A673 (cell line): Measurements from ENCODE around the gene TRIP13.

Source experiments
- CTCF ChIP-seq: fragments of 300-800, 200-600 bp; sonication (generic); conservative IDR thresholded peaks from 2 replicates; pipeline ENCODE4 v1.5.1; 2017; ENCODE audit warnings: low read depth, mild to moderate bottlenecking, antibody characterized with exemption, low read length, moderate library complexity, mixed read lengths
- EZH2 ChIP-seq: fragments of 200-600 bp; sonication (generic); IDR thresholded peaks from 2 replicates; pipeline ENCODE4 v1.6.1; 2017; ENCODE audit warnings: borderline replicate concordance, low read depth, mild to moderate bottlenecking, mixed read lengths, antibody characterized with exemption, low read length; ENCODE audit not compliant: poor library complexity, severe bottlenecking

- no peak for TF ChIP-seq CTCF
- no peak for TF ChIP-seq EZH2
These were observed 36.7 kb upstream of the TRIP13 start for GRCh38 chr5:855771-856530.
